Activated T-cell treated with anti-CD3 and anti-CD28 coated beads for 48 hours (primary cell): ENCODE measurements around the gene IFNL3.
"Not testable (repeated sequence)": the region's sequence is repeated elsewhere in the genome, so short reads cannot be mapped to it uniquely, and the experiment has no call there.

Experiments used
- DNase-seq: peaks from one replicate; pipeline ENCODE4 v3.0.0-alpha.2; 2020; ENCODE audit warnings: low read depth

IFNL3 gene

DNA sequence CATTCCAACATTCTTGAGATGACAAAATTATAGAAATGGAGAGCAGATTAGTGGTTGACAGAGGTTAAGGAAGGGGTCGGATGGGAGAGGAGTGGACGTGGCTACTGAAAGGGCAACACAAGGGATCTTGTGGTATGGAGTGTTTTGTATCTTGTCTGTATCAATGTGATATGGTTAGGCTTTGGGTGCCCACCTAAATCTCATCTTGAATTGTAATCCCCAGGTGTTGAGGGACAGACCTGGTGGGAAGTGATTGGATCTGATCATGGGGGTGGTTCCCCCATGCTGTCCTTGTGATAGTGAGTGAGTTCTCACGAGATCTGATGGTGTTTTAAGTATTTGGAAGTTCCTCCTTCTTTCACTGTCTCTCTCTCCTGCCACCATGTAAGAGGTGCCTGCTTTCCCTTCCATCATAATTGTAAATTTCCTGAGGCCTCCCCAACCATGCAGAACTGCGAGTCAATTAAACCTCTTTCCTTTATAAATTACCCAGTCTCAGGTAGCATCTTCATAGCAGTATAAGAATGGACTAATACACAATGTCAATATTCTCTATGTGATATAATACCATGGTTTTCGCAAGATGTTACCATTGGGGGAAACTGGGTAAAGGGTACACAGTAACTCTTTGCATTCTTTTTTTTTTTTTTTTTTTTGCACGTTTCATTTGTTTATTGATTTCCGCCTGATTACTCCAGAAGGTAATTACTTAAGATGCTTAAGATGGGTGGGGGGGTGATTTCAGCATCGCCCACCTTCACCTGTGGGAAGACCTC lies 8.8 kb upstream of the IFNL3 start:
- DNase-seq, result no peak

DNA sequence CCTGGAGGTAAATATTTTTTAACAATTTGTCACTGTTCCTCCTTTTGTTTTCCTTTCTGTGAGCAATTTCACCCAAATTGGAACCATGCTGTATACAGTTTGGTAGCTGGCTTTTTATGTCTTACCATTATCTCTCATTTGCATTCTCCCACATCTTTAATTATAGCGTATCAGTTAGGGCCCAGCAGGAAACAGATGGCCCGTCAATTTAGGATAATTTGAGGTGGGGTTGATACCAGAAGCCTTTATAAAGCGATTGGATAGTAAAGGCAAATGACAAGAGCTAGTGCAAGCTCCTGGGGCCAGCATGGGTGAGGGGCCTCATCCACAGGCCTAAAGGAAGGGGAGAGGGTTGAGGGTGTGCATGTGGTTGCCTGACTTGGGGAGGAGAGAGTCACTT lies 7.7 kb upstream of the IFNL3 start:
- DNase-seq, result no peak

DNA sequence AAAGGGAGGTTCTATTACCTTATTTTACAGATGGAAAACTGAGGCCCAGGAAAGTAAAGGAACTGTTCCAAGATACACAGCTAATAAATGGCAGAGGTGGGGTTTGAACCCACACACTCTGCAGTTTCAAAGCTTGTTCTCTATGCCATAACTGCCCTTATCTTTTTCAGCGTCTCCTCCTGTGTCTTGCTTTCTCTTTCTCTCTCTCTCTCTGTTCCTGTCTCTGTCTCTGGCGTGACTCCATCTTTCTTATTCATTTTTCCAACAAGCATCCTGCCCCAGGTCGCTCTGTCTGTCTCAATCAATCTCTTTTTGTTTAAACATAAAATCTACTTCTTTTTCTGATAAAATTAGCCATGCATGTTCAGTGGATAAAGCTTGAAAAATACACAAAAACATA lies 7.0 kb upstream of the IFNL3 start:
- no peak for DNase-seq

DNA sequence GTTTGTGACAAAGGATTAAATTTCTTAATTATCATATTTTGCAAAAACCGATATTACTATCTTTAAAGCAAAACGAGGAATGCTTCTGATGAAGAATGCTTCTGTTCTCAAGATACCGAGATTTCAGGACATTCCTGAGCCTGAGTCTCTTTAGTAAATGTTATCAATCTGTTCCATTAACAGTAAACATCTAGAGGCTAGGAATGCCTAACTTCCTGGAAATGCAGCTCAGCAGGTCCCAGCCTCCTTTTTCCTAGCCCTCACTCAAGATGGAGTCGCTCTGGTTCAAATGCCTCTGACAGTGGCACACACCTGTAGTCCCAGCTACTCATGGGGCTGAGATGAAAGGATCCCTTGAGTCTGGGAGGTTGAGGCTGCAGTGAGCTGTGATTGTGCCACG lies 6.3 kb upstream of the IFNL3 start:
- DNase-seq, result no peak

DNA sequence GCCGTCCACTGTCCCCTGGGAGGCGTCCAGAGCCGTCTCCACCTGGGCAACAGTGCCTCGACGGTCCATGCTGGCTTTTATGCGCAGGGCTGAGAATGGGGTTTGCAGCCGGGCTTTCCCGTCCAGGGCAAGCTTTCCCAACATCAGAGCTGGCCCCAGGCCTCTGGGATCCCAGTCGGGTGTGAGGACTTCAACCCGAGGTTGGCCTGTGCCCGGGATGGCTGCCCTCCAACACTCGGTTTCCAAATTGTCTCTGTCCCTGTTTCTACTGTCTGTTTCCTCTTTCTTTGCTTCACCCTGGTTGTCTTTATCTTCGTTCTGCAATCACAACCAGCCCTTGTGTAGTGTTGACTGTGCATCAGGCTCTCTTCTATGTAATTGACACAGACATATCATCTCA lies 4.0 kb upstream of the IFNL3 start, which contains the start of gene IFNL4:
TSS of gene IFNL4 (minus strand) at position 51 of the 400 bp plus-strand sequence.
- no peak for DNase-seq

DNA sequence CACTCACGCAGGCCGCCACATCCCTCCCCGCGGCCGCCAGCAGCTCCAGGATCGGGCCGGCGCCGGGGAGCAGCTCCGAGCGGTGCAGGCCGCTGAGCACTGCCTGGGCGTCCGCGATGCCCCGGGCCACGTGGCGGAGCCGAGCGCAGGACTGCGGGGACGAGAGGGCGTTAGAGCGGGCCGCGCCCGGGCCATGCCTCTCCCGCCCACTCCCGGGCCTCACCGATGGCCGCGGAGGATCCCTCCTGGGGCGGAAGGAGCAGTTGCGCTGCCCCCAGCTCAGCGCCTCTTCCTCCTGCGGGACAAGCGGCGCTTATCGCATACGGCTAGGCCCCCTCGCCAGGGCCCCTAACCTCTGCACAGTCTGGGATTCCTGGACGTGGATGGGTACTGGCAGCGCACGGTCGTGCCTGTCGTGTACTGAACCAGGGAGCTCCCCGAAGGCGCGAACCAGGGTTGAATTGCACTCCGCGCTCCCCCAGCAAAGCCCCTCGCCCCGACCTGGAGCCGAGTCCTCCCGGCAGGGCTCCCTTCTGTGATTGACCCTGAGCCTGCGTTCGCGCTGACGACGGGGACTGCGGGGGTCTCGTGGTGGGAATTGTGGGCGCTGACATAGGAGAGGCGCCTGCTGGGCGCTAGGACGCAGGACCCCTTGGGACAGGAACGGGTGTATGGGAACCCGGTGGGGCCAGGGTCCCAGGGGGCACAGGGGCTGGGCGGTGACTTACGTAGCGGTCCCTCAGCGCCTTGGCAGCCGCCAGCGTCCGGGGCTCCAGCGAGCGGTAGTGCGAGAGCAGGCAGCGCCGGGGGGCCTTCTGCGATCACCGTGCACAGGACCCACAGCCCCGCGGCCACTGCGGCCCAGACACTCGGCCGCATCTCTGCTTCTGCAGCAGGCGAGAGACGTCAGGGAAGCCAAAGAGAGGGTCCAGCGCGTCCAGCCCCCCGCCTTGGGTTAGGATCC lies 3.2 kb upstream of the IFNL3 start:
- DNase-seq, result no peak

DNA sequence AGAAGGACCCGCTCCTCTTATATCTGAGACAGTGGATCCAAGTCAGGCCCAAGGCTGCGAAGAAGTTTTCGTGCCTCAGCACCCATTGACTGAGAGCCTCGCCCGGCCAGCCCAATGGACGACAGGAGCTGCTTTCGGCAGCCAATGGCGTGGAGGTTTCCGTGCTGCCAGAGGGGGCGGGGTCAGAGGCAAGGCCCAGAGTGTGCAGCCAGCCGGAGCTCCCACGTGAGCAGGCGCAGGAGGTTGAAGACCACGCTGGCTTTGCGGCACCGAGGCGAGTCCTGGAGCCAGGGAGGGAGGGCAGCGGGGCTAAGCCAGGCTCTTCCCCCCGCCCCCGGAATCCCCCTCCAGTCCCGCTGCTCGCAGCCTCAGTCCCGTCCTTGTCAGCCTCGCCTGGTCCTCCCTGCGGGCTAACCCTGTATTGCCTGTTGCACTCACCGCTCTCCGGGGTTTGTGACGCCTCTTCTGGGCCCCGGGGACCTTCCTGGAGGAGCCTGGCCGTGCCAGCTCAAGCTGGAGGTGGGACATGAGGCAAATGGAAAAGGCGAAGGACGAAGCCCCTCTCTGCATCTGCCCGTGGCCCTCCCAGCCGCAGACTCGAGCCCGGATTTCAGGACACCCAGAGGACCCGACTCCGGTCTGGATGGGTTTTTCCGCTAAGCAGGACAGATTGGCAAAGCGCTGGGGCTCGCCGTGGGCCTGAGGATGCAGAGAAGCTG lies 2.3 kb upstream of the IFNL3 start:
- no peak for DNase-seq

DNA sequence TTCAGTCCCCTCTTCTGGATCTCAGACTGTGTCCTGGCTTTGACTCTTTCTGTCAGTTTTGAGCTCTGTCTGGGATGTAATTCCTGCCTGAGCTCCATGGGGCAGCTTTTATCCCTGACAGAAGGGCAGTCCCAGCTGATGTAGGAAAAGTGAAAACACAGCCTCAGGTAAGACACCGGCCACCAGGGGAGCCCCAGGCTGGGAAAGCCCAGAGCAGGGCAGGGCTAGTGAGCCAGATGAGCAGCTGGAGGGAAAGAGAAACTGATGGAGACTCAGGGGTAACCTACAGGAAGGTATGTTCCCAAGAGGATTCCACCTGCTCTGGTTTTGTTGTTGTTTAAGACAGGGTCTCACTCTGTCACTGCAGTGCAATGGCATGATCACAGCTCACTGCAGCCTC lies 360 bp upstream of the IFNL3 start:
- DNase-seq, result not testable (repeated sequence)

DNA sequence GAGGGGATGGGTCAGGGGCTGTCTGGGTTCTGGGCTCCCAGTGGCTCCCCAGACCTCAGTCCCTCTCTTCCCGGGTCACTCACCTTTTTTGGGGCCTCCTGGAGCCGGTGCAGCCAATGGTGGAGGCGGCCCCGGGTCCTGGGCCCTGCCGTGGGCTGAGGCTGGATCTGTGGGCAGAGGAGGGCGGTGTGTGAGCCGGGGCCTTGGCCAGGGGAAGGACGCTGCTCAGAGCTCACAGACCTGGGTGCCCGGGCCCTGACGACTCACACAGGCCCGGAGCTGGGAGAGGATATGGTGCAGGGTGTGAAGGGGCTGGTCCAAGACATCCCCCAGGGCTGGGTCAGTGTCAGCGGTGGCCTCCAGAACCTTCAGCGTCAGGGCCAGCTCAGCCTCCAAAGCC lies 1.1 kb downstream of the IFNL3 start:
- DNase-seq, result not testable (repeated sequence)

DNA sequence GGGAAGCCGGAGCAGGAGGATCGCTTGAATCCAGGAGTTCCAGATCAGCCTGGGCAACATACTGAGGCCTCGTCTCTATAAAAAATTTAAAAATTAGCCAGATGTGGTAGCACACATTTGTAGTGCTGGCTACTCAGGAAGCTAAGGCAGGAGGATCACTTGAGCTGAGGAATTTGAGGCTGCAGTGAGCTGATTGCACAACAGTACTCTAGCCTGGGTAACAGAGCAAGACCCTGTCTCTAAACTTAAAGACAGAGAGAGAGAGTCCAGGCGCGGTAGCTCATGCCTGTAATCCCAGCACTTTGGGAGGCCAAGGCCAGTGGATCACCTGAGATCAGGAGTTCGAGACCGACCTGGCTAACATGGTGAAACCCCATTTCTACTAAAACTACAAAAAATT lies 4.4 kb downstream of the IFNL3 start:
- DNase-seq, result no peak

DNA sequence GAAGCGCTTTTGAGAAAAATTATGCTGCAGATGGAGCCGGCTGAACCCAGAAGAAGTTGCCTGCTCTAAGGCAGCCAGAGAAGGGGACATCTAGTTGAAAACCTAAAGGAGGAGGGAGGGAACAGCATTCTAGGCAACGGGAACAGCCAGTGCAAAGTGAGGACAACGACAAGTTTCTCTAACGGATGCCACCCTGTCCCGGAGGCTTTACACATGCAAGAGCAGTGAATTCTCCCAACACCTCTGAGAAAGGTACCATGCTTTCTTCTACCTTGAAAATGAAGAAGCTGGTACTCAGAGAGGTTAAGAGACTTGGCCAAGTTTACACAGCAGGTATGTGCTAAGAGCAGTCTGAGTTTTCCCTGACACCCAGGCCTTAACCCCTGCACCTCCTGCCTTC lies 5.9 kb downstream of the IFNL3 start:
- DNase-seq, result no peak

DNA sequence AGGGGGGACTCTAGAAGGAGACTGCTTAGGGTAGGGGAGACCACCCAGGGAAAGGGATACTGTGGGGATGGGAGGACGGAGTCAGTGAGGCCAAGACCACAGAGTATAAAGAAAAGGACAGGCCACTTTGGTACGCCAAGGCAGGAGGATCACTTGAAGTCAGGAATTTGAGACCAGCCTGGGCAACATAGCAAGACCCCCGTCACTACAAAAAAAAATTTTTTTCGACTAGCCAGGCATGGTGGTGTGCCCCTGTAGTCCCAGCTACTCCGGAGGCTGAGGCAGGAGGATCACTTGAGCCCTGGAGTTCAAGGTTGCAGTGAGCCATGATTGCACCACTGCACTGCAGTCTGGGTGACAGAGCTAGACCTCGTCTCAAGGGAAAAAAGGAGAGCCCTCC lies 6.6 kb downstream of the IFNL3 start:
- no peak for DNase-seq

DNA sequence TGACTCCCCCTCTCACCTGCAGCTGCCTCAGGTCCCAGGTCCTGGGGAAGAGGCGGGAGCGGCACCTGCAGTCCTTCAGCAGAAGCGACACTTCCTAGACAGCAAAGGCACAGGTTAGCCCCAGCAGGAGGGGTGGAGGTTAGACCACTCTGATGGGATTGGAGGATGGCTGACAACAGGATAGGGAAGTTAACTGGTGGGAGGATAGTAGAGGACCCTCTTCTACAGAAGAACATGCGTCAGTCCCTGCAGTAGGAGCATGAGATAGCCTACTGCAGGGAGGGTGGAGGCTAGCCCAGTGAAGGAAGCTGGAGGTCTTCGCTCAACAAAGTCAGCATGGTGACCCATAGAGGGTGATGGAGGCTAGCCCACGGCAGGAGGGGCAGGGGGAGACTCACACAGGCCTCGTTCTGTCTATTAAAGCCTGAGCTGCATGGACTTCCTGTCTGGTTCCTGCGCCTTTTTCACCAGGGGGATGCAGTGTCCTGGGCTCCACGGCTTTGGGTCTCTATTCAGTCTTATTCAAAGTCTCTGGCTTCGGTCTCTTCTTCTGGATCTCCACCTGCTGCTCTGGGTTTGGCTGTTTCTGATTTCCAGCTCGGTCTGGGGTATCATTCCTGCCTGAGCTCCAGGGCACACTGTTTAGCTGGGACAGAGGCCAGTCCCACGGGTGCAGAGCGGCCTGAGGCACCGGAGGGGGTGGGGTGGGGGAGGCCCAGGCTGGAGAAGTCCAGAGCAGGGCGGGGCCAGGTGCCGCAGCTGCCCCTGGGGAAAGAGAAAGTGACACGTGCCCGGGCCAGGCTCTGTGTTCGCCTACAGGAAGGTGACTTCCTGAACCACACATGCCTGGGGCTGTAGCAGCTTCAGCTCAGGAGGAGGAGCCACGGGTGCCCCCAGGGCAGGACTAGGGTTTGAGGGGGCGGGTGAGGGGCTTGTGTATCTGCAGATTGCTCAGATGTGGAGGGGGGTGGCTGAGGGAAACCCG lies 7.3 kb downstream of the IFNL3 start:
- DNase-seq, result peak; percentile 30

DNA sequence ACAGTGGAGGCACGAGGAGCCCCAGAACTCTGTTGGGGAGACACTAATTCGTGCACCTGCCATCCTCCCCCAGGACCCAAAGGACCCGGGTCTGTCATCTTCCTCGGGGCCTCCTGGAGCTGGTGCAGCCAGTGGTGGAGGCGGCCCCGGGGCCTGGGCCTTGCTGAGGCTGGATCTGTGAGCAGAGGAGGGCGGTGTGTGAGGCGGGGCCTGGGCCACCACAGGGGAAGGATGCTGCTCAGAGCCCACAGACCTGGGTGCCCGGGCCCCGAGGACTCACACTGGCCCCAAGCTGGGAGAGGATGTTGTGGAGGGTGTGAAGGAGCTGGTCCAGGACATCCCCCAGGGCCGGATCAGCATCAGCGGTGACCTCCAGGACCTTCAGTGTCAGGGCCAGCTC lies 8.3 kb downstream of the IFNL3 start:
- DNase-seq, result peak; percentile 14

DNA sequence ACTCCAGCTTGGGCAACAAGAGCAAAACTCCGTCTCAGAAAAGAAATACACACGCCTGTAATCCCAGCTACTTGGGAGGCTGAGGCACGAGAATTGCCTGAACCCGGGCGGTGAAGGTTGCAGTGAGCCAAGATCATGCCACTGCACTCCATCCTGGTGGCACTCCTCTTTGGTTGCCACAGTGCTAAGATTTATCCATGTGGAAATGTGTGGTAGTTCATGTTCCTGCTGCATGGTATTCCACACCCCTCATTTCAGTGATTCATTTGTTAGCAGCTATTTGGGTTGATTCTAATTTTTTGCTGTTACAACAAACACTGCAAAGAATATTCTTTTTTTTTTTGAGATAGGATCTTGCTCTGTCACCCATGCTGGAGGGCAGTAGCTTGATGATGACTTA lies 12.1 kb downstream of the IFNL3 start:
- DNase-seq, result no peak

DNA sequence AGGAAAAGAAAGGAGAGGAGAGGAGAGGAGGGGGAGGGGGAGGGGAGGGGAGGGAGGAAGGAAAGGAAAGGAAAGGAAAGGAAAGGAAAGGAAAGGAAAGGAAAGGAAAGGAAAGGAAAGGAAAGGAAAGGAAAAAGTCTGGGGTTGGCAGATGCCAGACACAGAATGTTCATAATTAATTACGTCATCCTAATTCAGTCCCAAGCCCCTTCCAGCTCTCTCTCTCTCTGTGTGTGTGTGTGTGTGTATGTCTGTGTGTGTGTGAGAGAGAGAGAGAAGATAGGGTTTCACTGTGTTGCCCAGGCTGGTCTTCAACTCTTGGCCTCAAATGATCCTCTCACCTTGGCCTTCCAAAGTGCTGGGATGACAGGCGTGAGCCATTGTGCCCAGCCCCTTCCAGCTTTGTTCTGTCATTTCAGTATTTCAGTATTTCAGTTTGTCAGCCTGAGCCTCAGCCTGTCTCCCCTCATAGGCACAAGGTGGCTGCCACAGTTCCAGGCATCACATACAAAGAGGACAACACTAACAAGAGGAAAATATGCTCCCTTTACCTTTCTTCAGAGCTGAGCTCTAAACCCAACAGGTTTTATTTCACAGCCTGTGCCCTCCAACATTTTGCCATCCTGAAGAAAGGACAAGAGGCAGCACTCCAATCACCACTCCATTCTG lies 14.6 kb downstream of the IFNL3 start:
- DNase-seq, result no peak

DNA sequence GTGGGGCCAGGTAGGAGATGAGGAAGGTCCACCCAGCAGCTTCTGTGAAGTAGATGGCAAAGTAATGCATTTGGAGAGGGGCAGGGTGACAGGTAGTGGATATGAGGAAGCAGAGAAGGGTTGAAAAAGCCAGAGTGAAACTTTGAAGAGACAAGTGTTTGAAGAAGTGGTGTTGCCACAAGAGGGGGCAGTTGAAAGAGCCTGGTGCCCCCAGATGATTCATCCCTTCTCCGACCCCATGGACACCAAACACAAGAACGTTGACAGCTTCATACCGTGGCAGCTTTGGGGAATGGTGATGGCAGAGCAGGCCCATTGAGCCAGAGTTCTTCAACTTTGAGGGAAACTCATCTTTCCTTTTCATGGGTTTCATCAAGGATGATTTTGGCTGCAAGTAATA lies 19.9 kb downstream of the IFNL3 start:
- DNase-seq, result no peak

DNA sequence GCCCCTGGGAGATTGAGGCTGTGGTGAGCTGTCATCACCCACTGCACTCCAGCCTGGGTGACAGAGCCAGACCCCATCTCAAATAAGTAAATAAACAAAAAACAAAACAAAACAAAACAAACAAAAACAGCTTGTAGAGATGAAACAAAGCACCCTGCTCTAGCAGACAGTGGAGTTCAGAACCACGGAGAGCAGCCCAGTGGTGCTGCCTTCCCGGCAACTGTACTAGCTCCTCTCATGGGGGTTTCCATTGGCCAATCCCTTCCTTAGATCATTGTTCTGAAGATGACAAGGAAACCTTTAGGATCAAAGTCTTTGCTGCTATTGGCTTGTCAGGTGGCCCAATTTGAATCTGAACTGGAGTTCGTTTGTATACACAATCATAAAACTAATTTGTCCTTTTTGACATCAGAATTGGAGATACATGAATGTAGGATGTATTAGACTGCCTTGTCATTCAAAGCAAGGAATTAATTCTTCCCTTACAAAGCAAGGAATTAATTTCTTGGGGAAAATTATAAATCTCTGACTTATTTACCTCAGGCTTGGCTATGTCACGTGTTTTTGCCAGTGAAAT lies 21.0 kb downstream of the IFNL3 start:
- DNase-seq, result no peak

DNA sequence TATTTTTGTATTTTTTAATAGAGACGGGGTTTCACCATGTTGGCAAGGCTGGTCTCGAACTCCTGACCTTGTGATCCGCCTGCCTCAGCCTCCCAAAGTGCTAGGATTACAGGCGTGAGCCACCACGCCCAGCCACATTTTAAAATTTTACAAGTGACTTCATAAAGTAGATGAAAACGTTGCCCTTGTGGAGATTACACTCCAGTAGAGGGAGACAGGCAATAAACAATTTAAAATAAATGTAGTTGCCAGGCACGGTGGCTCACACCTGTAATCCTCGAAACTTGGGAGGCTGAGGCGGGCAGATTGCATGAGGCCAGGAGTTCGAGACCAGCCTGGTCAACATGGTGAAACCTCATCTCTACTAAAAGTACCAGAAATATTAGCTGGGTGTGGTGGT lies 25.7 kb downstream of the IFNL3 start:
- not testable (repeated sequence) for DNase-seq
